Measurements from ENCODE around the gene TRAPPC3L.
"Not testable (repeated sequence)": the region's sequence is repeated elsewhere in the genome, so short reads cannot be mapped to it uniquely, and the experiment has no call there.

Gene TRAPPC3L

DNA sequence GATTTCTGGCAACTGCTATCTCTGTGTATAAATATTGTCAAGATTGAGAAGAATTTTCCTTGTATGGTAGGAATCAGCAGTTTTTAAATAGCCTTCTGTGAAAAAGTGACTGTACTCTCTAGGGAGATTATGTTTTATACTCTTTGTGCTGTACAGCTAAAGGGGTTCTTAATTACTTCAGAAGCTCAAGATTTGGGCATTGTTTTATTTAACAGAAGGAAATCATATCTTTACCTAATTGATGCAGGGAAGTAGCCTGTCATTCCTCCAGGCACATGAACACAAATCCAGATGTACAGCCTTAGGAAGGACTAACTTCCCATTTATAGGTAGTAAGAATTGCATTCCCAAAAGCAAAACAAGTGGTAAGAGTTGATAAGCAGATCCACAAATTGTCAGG is 32.8 kb downstream of the TRAPPC3L start:
- DNase-seq = no peak

- DNase-seq = no peak
These were observed 33.3 kb downstream of the TRAPPC3L start for GRCh38 chr6:116512111-116512559.

GRCh38 chr6:116511424-116512110 is 33.9 kb downstream of the TRAPPC3L start, which contains the start of gene CALHM5:
Gene CALHM5 (plus strand): TSS chr6:116511639. CDS start chr6:116511697, 58 bp downstream.
- peak; percentile 4 for DNase-seq

DNA sequence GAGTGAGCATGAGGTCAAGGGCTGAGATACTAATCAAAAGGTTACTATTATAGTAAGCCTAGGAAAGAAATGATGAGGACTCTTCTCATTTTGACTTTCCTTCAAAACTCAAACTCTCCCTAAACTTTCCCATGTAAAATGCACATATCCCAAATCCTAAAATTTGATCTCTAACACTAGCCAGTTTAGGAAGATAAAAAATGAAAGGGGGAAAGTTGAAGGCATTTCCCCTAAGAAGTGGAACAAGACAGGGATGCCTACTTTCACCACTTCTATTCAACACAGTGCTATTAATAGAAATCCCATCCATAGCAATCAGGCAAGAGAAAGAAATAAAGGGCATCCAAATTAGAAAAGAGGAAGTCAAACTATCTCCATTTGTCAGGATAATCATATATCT is 37.0 kb downstream of the TRAPPC3L start:
- DNase-seq = no peak

GRCh38 chr6:116507324-116507723 is 38.2 kb downstream of the TRAPPC3L start:
- DNase-seq = no peak

GRCh38 chr6:116500969-116501433 is 44.5 kb downstream of the TRAPPC3L start:
- DNase-seq = no peak

GRCh38 chr6:116497113-116497676 is 48.3 kb downstream of the TRAPPC3L start:
- DNase-seq = no peak

GRCh38 chr6:116495161-116495560 is 50.3 kb downstream of the TRAPPC3L start:
- DNase-seq = not testable (repeated sequence)

- DNase-seq = no peak
These were observed 53.0 kb downstream of the TRAPPC3L start for GRCh38 chr6:116492331-116493067.

DNA sequence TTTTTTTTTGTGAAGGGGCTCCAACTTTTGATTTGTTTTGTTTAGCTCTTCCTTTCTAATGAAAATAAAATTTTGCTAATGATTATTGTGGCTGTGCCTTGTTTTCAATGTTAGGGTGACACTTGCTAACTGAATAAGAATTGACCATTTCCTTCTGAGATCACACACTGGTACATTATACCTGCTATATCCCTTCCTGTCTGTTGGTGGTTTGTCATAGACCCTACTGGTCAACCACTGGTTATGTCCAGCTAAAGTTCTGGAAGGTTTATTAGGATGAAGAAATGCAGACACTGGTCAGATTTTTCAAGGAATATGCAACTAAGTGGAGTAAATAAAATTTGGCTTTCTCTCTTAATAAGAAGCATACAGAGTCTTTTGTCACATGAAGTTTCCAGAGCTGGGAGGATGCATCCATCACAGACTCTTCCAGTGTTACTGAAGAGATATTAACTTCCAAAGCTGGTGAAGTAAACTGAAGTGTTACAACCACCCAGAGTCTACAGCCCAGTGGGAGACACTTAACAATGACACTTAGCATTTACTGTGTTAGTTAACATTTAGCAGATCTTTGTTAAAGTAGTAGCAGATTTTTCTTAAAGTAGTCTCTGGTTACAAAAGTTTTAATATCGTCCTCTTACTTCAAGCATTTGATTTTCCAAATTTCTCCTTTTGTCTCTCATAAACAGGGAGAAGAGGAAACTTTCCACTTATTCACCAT is 53.7 kb downstream of the TRAPPC3L start:
- no peak for DNase-seq

GRCh38 chr6:116485559-116486184 is 59.8 kb downstream of the TRAPPC3L start:
- no peak for DNase-seq

DNA sequence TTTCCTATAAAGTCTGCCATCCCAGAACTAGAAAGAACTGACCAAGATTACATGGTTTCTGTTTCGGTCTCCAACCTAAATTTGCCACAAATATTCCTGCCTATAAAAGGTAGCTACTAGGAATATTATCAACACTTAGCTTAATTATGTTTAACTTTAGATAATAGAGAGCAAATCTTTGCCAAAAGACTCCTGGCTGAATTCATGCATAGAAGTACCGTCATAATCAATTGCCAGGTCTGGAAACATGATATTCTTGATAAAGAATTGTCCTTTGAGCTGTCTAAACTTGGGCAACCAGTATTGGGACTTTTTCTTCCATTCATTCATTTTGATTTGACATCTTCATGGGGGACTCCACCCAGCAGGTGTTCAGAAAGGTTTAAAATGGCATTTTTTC is 61.9 kb downstream of the TRAPPC3L start:
- DNase-seq = no peak

DNA sequence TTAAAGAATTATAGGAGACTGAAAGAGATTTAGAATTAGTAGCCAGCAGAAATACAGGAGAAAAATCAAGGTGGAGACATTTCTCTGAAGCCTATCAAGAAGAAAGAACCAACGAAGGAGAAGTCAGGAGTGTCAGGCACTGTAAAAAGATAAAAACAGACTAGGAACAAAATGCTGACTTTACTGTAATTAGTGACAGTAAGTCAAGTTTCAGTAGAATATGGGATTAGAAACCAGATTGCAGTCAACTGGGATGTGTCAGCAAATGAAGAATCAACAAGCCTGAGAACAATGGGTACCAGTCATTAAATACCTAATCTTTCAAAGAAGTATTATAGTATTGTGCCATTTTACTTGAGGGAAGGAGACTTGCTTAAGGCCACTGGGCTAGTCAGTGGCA is 62.7 kb downstream of the TRAPPC3L start:
- DNase-seq = no peak

DNA sequence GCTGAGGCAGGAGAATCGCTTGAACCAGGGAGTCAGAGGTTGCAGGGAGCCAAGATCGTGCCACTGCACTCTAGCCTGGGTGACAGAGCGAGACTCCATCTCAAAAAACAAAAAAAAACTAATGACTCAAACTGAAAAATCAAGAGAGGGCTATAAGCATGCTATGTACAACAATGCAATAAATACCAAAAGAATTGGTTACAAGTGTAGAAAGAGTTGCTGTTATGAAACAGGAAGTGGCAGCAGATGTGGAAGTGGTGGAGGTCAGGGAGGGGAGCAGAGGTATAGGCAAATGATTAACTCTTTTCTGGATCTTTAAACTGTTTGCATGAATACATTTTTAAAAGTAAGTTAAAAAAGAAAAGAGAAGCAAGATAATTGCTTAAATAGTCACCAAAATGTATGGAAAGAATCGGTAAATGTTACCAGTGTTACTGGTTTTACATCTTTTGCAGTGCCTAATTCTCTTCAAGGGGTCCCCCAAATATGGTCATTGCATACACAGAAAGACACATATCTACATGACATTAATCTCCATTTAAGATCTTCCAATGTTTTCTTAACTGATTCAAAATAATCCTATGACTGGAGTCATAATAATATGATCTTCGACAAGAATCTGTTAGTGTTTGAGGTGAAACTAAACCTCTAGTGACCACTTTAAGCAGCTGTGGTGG is 69.3 kb downstream of the TRAPPC3L start:
- DNase-seq = no peak

GRCh38 chr6:116475141-116475540 is 70.3 kb downstream of the TRAPPC3L start:
- no peak for DNase-seq

- DNase-seq = no peak
These were observed 72.8 kb downstream of the TRAPPC3L start for GRCh38 chr6:116472706-116473105.

DNA sequence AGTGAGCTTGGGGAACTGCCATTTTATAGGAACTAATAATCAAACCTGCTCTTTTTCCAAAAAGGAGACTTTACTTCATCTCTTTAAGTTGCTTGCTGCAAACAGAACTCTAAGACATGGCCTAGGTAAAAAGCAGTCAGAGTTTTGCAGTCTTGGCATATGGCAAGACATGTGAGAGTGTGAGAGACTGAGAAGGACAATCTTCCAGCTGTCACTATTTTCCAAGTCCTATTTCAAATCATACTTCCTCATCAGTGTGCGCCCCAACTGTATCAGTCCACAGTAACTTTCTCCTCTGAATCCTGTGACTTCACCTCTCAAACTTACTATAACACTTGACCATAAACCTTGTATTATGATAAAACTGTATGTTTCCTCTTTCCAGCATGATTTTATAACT is 74.0 kb downstream of the TRAPPC3L start:
- peak; percentile 69 for DNase-seq

DNA sequence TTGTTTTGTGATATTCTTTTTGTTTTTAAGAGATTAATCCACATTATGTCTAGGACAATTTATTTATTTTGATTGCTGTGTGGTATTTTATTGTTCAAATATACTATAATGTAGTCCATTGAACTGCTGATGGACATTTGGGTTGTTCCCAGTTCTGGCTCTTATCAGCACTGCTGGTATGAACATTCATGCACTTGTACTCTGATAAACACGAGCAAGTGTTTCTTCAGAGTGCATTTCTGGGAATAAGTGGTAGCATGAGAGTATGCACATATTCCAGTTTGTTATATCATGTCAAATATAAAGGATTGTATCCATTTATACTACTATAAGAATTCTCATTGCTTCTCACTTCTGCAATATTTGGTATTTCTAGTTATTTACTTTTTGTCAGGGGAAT is 77.2 kb downstream of the TRAPPC3L start:
- no peak for DNase-seq

GRCh38 chr6:116467514-116467913 is 78.0 kb downstream of the TRAPPC3L start:
- no peak for DNase-seq

DNA sequence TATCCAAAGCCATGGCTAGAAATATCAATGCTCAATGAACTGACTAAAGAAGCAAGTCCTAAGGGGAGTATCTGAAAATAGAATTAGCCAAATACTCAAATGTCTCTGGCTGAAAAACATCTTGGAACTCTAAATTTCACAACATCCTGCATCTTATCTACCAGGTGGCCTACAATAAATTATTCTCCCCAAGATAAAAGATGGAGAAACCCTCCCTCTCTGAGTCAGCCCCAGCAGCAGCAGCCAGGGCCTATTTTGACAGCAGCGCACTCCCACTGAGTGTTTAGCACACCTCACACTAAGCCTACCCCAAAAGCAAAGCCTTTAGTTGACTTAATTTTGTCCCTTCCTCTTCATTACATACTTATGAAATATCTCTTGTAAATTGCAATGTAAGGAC is 78.4 kb downstream of the TRAPPC3L start:
- DNase-seq = no peak

DNA sequence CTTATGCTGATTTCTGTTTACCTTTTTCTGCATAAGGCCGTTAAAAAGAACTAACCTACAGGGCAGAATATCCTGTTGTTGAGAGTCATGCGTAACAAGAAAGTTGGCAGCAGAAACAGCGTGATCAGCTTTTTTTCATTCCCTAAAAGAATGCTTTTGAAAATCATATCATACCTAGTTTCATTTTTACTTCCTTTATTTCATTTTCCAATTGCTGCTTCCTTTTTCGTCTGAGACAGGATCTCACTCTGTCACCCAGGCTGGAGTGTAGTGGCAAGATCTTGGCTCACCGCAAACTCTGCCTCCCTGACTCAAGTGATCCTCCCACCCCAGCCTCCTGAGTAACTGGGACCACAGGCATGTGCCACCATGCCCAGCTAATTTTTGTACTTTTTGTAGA is 80.2 kb downstream of the TRAPPC3L start:
- DNase-seq = no peak

DNA sequence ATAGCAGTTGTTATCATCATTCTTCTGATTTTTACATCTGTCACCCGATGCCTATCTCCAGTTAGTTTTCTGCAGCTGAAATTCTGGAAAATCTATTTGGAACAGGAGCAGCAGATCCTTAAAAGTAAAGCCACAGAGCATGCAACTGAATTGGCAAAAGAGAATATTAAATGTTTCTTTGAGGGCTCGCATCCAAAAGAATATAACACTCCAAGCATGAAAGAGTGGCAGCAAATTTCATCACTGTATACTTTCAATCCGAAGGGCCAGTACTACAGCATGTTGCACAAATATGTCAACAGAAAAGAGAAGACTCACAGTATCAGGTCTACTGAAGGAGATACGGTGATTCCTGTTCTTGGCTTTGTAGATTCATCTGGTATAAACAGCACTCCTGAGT is 82.2 kb downstream of the TRAPPC3L start:
- DNase-seq = no peak

All from DMS 273 treated with DMSO at 0.1 percent for 48 hours (cell line).